Fibroblast of pulmonary artery (primary cell): ENCODE data around the gene OGFOD2.
A peak's percentile ranks its signal among the peaks of the same experiment; 100 is the strongest.

Experiments
- DNase-seq: peaks from one replicate; pipeline ENCODE4 v3.0.0-alpha.2; 2010; ENCODE audit warnings: low read depth
- H3K4me3 ChIP-seq: replicated peaks from 2 replicates; pipeline ENCODE4 v1.5.1; 2011; ENCODE audit warnings: low read depth, mild to moderate bottlenecking, control low read depth, low read length, moderate library complexity
- CTCF ChIP-seq: IDR thresholded peaks from 2 replicates; pipeline ENCODE4 v1.5.1; 2011; ENCODE audit warnings: mild to moderate bottlenecking, control low read depth, low read length, inconsistent platforms; ENCODE audit errors: missing control alignments

OGFOD2 gene

GRCh38 chr12:122981036-122981471 is 6.0 kb downstream of the OGFOD2 start:
- peak overlapping the region; percentile 83 for H3K4me3 ChIP-seq
- no peak for TF ChIP-seq CTCF
- DNase-seq, result peak; percentile 11

GRCh38 chr12:122981587-122982476 is 6.8 kb downstream of the OGFOD2 start:
- no peak for DNase-seq

GRCh38 chr12:122982477-122982815 is 7.4 kb downstream of the OGFOD2 start:
- DNase-seq, result no peak
- no peak for TF ChIP-seq CTCF
- peak overlapping the region; percentile 83 for H3K4me3 ChIP-seq

More at GRCh38 chr12:122981587-122982476, 6.8 kb downstream of the OGFOD2 start:
- no peak for TF ChIP-seq CTCF
- peak overlapping the region; percentile 83 for H3K4me3 ChIP-seq

GRCh38 chr12:122982963-122983788 is 8.1 kb downstream of the OGFOD2 start:
- no peak overlapping the region for H3K4me3 ChIP-seq
- DNase-seq, result no peak
- no peak for TF ChIP-seq CTCF

GRCh38 chr12:122983789-122984515 is 8.9 kb downstream of the OGFOD2 start:
- DNase-seq, result no peak
- no peak overlapping the region for H3K4me3 ChIP-seq
- no peak for TF ChIP-seq CTCF

- no peak overlapping the region for H3K4me3 ChIP-seq
- DNase-seq, result no peak
- TF ChIP-seq CTCF, result no peak
Observed at GRCh38 chr12:122984612-122985337, 9.7 kb downstream of the OGFOD2 start.
